Stimulated activated CD4-positive, alpha-beta T cell treated with anti-CD3 and anti-CD28 coated beads, Interleukin-1b, Interleukin-23, amount 100 ng/mL, for 48 hours (primary cell): ENCODE measurements around the gene U2SURP.
A peak's percentile ranks its signal among the peaks of the same experiment; 100 is the strongest.
"Not testable (repeated sequence)": the region's sequence is repeated elsewhere in the genome, so short reads cannot be mapped to it uniquely, and the experiment has no call there.

Experiments
- DNase-seq: peaks from one replicate; pipeline ENCODE4 v3.0.0-alpha.2; 2020

Gene U2SURP

GRCh38 chr3:142977399-142977728 is 24.0 kb upstream of the U2SURP start:
- DNase-seq, result no peak

GRCh38 chr3:142981108-142981507 is 20.3 kb upstream of the U2SURP start:
- no peak for DNase-seq

- no peak for DNase-seq
These were observed 19.2 kb upstream of the U2SURP start for GRCh38 chr3:142982038-142982773.

GRCh38 chr3:142983318-142983717 is 18.1 kb upstream of the U2SURP start:
- no peak for DNase-seq

GRCh38 chr3:142984255-142984654 is 17.1 kb upstream of the U2SURP start:
- no peak for DNase-seq

- no peak for DNase-seq
These were observed 14.2 kb upstream of the U2SURP start for GRCh38 chr3:142987080-142987700.

- no peak for DNase-seq
These were observed 13.7 kb upstream of the U2SURP start for GRCh38 chr3:142987707-142988106.

- not testable (repeated sequence) for DNase-seq
These were observed 13.1 kb upstream of the U2SURP start for GRCh38 chr3:142988221-142988620.

- DNase-seq, result not testable (repeated sequence)
These were observed 12.5 kb upstream of the U2SURP start for GRCh38 chr3:142988826-142989225.

GRCh38 chr3:142990721-142991120 is 10.6 kb upstream of the U2SURP start:
- DNase-seq, result no peak

- DNase-seq, result no peak
These were observed 9.0 kb upstream of the U2SURP start for GRCh38 chr3:142992323-142992722.

GRCh38 chr3:142993958-142994442 is 7.4 kb upstream of the U2SURP start:
- peak; percentile 57 for DNase-seq

- DNase-seq, result no peak
These were observed 4.0 kb upstream of the U2SURP start for GRCh38 chr3:142997330-142997729.

GRCh38 chr3:142998439-142998838 is 2.9 kb upstream of the U2SURP start:
- DNase-seq, result no peak

GRCh38 chr3:142999881-143000280 is 1.5 kb upstream of the U2SURP start:
- DNase-seq, result no peak

GRCh38 chr3:143000528-143000927 is 842 bp upstream of the U2SURP start:
- no peak for DNase-seq

GRCh38 chr3:143001034-143001368 is 369 bp upstream of the U2SURP start:
- peak; percentile 71 for DNase-seq

GRCh38 chr3:143002083-143002712 is 828 bp downstream of the U2SURP start:
- peak; percentile 17 for DNase-seq

- DNase-seq, result no peak
These were observed 1.4 kb downstream of the U2SURP start for GRCh38 chr3:143002727-143003126.

GRCh38 chr3:143004823-143005222 is 3.5 kb downstream of the U2SURP start:
- no peak for DNase-seq

- no peak for DNase-seq
These were observed 8.7 kb downstream of the U2SURP start for GRCh38 chr3:143010024-143010423.

- DNase-seq, result no peak
These were observed 10.3 kb downstream of the U2SURP start for GRCh38 chr3:143011705-143012104.

- no peak for DNase-seq
These were observed 13.6 kb downstream of the U2SURP start for GRCh38 chr3:143014921-143015320.

- no peak for DNase-seq
These were observed 15.1 kb downstream of the U2SURP start for GRCh38 chr3:143016321-143016972.
